ENCODE measurements around the gene EXOC4.

DNA sequence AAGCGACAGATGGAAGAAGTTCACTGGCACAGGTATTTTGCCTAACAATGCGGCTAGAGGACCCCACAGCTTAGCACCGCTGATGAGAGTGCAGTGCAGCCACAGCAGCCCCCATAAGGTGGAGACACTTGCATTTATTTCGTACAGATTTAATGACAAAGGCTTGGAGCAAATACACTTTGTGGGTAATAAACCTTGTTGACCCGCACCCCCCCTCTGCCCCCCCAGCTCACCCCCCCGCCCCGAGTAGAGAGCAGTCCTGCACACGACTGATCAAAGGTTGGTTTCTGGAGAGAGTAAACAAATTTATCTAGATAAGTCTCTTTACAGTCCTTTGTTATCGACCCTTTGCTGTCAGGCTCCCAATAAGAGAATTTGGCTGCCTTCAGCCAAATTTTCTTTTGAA is 777.6 kb downstream of the EXOC4 start:
- TF ChIP-seq EZH2phosphoT487 (IDR thresholded peaks at IDR 0.05; ENCODE audit: insufficient read depth, low read depth): no peak
- TF ChIP-seq EZH2 (IDR thresholded peaks at IDR 0.05; ENCODE audit: insufficient read depth, poor library complexity, severe bottlenecking): no peak
